ENCODE data around the gene USE1. TPM values are rescaled to one million over a fixed set of nuclear protein-coding genes. Genes with fewer than 3 reads are reported as not detected.

Gene USE1
- total RNA-seq, 4 donors from 2014 or later = 17.3 to 25.2 (median 21.6) TPM

DNA sequence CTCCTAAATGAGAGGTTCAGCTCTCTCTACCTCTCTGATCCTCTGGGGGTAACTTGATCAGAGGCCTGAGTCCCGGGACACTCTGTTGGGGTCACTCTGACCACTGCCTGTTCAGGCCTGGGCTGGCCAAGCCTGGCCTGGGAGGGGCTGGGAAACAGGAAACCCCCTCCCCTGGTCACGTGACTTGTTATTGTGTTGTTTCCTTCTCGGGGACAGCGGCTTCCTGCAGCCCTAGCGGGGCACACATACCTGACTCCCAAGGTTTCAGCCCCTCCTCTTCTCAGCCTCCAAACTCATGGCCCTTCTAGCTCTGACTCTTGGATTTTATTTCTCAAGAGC lies 49.5 kb downstream of the USE1 start, which contains the start of gene USHBP1:
USHBP1 (minus strand) TSS at position 105 of the 339 bp plus-strand sequence. CDS start 446 bp downstream, outside the sequence.
- peak within 1 kb of the TSS; percentile 26 for H3K4me3 ChIP-seq
- no peak for DNase-seq (ENCODE audit: low spot score in 2 of 2)
- WGBS = 40% methylated on average over 5 of the region's 5 CpGs

DNA sequence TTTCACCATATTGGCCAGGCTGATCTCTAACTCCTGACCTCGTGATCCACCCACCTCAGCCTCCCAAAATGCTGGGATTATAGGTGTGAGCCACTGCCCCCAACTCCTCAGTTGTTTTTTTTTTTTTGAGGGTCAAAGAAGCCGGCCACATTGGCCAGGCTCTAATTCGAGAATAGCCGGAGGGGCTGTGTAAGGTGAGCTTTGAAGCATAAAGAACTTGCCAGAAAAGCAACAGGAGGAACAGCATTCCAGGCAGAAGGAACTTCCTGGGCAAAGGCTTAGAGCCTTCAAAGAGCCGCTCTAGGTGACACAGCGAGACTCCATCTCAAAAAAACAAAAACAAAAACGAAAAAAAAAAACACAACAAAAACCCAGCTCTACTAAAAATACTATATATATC lies 50.9 kb downstream of the USE1 start:
- Histone ChIP-seq H3K4me3 (no peak overlapping the region), H3K4me1 (peaks cover 16% of the 10 kb centered on the region), H3K9me3 (no peaks in the 10 kb centered on the region), H3K27me3 (no peaks in the 10 kb centered on the region), H3K27ac (no peak overlapping the region), H3K36me3 (peaks cover 12% of the 10 kb centered on the region)
- TF ChIP-seq POLR2AphosphoS5 (IDR thresholded peaks at IDR 0.05) (no peak), EP300 (IDR thresholded peaks at IDR 0.05) (no peak), POLR2A (IDR thresholded peaks at IDR 0.05) (no peak)
- TF ChIP-seq, protein P1, sequence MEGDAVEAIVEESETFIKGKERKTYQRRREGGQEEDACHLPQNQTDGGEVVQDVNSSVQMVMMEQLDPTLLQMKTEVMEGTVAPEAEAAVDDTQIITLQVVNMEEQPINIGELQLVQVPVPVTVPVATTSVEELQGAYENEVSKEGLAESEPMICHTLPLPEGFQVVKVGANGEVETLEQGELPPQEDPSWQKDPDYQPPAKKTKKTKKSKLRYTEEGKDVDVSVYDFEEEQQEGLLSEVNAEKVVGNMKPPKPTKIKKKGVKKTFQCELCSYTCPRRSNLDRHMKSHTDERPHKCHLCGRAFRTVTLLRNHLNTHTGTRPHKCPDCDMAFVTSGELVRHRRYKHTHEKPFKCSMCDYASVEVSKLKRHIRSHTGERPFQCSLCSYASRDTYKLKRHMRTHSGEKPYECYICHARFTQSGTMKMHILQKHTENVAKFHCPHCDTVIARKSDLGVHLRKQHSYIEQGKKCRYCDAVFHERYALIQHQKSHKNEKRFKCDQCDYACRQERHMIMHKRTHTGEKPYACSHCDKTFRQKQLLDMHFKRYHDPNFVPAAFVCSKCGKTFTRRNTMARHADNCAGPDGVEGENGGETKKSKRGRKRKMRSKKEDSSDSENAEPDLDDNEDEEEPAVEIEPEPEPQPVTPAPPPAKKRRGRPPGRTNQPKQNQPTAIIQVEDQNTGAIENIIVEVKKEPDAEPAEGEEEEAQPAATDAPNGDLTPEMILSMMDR (IDR thresholded peaks at IDR 0.05) = no peak
- no peak for DNase-seq (ENCODE audit: low spot score in 2 of 2)
- 77% methylated on average over 7 of the region's 7 CpGs for WGBS

More for the DNA sequence above, 49.5 kb downstream of the USE1 start, which contains the start of gene USHBP1:
- H3K9me3 ChIP-seq = no peaks in the 10 kb centered on the region
- TF ChIP-seq POLR2AphosphoS5 (IDR thresholded peaks at IDR 0.05) = no peak
- no peak for TF ChIP-seq EP300 (IDR thresholded peaks at IDR 0.05)
- TF ChIP-seq, protein P1 (IDR thresholded peaks at IDR 0.05) = no peak
- TF ChIP-seq POLR2A (IDR thresholded peaks at IDR 0.05) = no peak
- H3K36me3 ChIP-seq = peaks cover 3% of the 10 kb centered on the region
- no peaks in the 10 kb centered on the region for H3K27me3 ChIP-seq
- peak within 1 kb of the TSS; percentile 6 for H3K27ac ChIP-seq
- peaks cover 16% of the 10 kb centered on the region for H3K4me1 ChIP-seq

DNA sequence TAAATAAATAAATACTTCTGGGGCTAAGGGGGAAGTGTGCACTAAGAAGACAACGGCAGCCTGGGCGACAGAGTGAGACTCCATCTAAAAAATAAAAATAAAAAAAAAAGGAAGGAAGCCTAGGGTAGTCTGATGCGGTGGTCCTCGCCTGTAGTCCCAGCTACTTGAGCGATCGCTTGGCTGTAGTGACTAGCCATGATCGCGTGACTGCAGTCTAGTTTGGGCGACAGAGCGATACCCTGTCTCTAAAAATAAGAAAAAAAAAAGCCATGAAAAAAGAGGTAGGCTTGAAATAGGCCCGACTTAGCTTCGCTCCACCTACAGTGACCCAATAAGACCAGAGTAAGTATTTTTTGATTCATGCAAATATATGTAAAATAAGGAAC lies 51.4 kb downstream of the USE1 start:
- H3K27me3 ChIP-seq = no peaks in the 10 kb centered on the region
- H3K4me3 ChIP-seq = no peak overlapping the region
- H3K27ac ChIP-seq = no peak overlapping the region
- H3K4me1 ChIP-seq = peaks cover 16% of the 10 kb centered on the region
- WGBS = 75% methylated on average over 12 of the region's 12 CpGs
- H3K9me3 ChIP-seq = no peaks in the 10 kb centered on the region
- DNase-seq (ENCODE audit: low spot score in 2 of 2) = no peak
- TF ChIP-seq POLR2AphosphoS5 (IDR thresholded peaks at IDR 0.05) (no peak), EP300 (IDR thresholded peaks at IDR 0.05) (no peak), POLR2A (IDR thresholded peaks at IDR 0.05) (no peak)
- TF ChIP-seq, protein P1 (IDR thresholded peaks at IDR 0.05) = no peak
- peaks cover 18% of the 10 kb centered on the region for H3K36me3 ChIP-seq

DNA sequence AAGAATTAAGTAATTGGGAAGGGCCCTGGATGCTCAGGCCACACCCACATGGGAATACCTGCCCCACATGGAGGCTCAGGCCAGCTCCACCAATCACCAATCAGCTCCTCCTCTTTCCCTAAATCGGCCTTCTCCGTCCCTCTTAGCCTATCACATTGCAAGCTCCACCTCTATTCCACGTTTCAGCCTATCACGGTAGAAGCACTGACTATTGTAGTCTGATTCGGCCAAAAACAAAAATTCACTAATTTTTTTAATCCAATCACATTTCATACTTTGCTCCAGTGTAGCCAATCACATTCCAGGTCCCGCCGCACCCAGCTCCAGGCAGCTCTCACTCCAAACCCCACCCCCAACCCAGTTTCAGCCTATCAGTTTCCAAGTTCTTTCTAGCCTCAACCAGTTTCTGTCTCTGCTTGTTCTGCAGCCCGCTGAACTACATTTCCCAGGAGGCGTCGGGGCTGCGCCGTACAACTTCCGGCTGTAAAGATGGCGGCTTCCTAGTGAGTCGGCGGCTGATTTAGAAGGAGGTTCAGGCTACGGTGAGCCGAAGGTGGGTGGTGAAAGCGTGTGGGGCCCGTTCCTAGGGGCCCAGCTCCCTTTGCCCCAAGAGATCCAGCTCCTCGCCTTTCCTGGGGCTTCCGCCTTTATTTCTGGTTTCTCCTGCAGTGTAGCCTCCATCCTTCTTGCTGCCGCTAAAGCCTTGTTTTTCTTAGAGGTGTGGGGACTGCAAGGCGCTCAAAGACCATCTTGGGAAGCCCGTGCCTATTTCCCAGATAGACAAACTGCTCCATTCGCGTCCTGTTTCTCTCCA lies 52.0 kb downstream of the USE1 start, which contains the start of gene BABAM1:
BABAM1 (plus strand) TSS at position 469 of the 814 bp plus-strand sequence. CDS start 1,364 bp downstream, outside the sequence.
- peaks cover 24% of the 10 kb centered on the region for H3K36me3 ChIP-seq
- H3K27me3 ChIP-seq = no peaks in the 10 kb centered on the region
- H3K27ac ChIP-seq = peak within 1 kb of the TSS; percentile 72
- WGBS = under 1% methylated on average over 27 of the region's 27 CpGs
- H3K4me1 ChIP-seq = peaks cover 16% of the 10 kb centered on the region
- H3K9me3 ChIP-seq = no peaks in the 10 kb centered on the region
- TF ChIP-seq POLR2AphosphoS5 (IDR thresholded peaks at IDR 0.05) (peak in 1 of 3 donors; percentile 54), EP300 (IDR thresholded peaks at IDR 0.05) (no peak)
- TF ChIP-seq, protein P1 (IDR thresholded peaks at IDR 0.05) = no peak
- peak; percentile 97 to 98 for DNase-seq (ENCODE audit: low spot score in 2 of 2)
- H3K4me3 ChIP-seq = peak within 1 kb of the TSS; percentile 79

DNA sequence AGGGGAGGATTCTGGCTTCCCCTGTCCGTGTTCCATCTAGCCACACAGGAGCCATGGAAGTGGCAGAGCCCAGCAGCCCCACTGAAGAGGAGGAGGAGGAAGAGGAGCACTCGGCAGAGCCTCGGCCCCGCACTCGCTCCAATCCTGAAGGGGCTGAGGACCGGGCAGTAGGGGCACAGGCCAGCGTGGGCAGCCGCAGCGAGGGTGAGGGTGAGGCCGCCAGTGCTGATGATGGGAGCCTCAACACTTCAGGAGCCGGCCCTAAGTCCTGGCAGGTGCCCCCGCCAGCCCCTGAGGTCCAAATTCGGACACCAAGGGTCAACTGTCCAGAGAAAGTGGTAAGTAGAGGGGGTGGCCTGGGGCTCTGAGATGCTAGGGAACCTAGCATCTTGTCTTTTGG lies 53.6 kb downstream of the USE1 start:
- Histone ChIP-seq H3K4me3 (no peak overlapping the region), H3K27me3 (no peaks in the 10 kb centered on the region), H3K9me3 (no peaks in the 10 kb centered on the region), H3K27ac (no peak overlapping the region), H3K36me3 (peaks cover 38% of the 10 kb centered on the region), H3K4me1 (peaks cover 16% of the 10 kb centered on the region)
- WGBS = 95% methylated on average over 13 of the region's 13 CpGs
- TF ChIP-seq POLR2A (IDR thresholded peaks at IDR 0.05) (no peak), POLR2AphosphoS5 (IDR thresholded peaks at IDR 0.05) (no peak), EP300 (IDR thresholded peaks at IDR 0.05) (no peak)
- TF ChIP-seq, protein P1 (IDR thresholded peaks at IDR 0.05) = no peak
- no peak for DNase-seq (ENCODE audit: low spot score in 2 of 2)
